Astrocyte (in vitro differentiated cells and primary cell): Measurements from ENCODE around the gene GTF3C6.

Experiments used
- EZH2 ChIP-seq: IDR thresholded peaks from 2 replicates; pipeline ENCODE4 v1.6.1; 2012; ENCODE audit warnings: mild to moderate bottlenecking, low read length, inconsistent platforms; ENCODE audit not compliant: insufficient read depth
- TF ChIP-seq, protein P1 (sequence below): IDR thresholded peaks from 2 replicates; pipeline ENCODE4 v1.5.1; 2011; ENCODE audit warnings: low read depth, mild to moderate bottlenecking, inconsistent platforms, low read length, moderate library complexity; ENCODE audit not compliant: insufficient read depth

DNA sequence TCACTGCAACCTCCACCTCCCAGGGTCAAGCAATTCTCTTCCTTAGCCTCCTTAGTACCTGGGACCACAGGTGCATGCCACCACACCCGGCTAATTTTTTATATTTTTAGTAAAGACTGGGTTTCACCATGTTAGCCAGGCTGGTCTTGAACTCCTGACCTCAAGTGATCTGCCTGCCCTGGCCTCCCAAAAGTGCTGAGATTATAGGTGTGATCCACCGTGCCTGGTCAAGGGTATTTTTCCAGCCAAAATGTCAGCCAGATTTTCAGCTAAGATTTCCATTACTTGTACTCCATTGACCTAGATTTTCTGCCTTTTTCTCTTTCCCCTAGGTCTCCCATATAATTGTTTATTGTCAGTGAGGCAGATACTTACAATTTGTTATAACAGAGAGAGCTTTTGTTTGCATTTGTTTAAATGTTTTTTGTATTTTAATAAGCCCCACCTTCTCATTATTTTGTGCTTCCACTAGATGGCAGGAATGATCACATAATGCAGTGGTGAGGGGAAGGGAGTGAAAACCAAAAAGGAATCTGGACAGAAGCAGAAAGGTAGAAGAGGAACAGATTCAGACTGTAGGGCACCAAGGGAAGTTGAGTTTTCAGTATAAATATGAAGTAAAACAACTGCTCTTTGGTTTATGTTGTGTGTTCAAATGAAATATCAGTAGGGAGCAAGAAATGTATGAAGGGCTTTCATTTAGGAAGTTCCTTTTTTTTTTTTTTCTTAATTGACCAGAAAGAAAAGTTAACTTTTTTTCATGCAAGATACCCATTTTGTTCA is 53.0 kb downstream of the GTF3C6 start:
- TF ChIP-seq, protein P1, sequence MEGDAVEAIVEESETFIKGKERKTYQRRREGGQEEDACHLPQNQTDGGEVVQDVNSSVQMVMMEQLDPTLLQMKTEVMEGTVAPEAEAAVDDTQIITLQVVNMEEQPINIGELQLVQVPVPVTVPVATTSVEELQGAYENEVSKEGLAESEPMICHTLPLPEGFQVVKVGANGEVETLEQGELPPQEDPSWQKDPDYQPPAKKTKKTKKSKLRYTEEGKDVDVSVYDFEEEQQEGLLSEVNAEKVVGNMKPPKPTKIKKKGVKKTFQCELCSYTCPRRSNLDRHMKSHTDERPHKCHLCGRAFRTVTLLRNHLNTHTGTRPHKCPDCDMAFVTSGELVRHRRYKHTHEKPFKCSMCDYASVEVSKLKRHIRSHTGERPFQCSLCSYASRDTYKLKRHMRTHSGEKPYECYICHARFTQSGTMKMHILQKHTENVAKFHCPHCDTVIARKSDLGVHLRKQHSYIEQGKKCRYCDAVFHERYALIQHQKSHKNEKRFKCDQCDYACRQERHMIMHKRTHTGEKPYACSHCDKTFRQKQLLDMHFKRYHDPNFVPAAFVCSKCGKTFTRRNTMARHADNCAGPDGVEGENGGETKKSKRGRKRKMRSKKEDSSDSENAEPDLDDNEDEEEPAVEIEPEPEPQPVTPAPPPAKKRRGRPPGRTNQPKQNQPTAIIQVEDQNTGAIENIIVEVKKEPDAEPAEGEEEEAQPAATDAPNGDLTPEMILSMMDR = peak; percentile 69
- no peak for TF ChIP-seq EZH2
